HTR-8/SVneo (cell line): ENCODE measurements around the gene HJURP.

Experiments used
- DNase-seq: peaks from one replicate; pipeline ENCODE4 v3.0.0; 2011; ENCODE audit warnings: low spot score, mixed read lengths; ENCODE audit not compliant: insufficient read length
- FAIRE-seq: peaks from 2 replicates; lab custom pipeline; 2011; peaks lifted over from hg19 to GRCh38; lab: Jason Lieb, UNC

The HJURP gene

GRCh38 chr2:233799087-233799665 is 55.2 kb downstream of the HJURP start:
- FAIRE-seq: no peak
- DNase-seq: no peak

DNA sequence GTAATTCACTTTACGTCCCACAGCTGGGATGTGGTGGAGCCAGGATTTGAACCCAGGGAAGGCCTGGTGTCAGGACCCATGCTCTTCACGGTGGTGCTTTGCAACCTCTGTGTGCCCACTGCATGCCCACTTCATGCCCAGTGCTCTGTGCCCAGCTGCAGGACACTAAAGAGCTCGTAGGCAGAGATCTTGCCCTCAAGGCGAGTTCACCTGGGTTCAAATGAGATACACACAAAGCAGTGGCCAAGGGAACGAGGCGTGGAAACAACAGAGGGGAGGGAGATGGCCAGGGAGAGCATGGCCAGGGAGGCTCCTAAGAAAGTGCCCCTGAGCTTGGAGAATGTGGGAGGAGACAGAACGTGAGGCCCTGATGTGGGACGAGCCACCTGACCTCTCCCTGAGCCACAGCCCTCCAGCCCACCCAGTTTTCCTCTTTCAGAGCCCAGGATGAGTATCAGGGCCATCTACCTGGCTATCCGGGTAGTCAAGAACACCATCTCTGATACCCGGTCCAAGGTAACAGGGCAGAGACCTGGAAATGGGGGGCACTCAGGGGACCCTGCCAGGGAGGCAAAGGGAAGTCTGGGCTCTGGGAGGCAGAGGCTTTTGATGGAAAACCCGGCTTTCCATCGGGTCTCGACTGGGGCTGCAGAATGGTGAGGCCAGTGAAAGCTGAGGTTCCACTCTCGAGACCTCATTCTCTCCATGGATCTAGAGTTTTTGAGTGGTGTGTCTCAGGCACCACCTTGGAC is 55.8 kb downstream of the HJURP start:
- no peak for FAIRE-seq
- DNase-seq: no peak

- FAIRE-seq (no peak), DNase-seq (no peak)
Observed at GRCh38 chr2:233796254-233796653, 58.1 kb downstream of the HJURP start.

GRCh38 chr2:233795735-233796171 is 58.6 kb downstream of the HJURP start:
- DNase-seq: no peak
- FAIRE-seq: no peak

- DNase-seq (no peak), FAIRE-seq (no peak)
Observed at GRCh38 chr2:233794128-233794658, 60.1 kb downstream of the HJURP start.

GRCh38 chr2:233793465-233794127 is 60.7 kb downstream of the HJURP start:
- no peak for FAIRE-seq

DNA sequence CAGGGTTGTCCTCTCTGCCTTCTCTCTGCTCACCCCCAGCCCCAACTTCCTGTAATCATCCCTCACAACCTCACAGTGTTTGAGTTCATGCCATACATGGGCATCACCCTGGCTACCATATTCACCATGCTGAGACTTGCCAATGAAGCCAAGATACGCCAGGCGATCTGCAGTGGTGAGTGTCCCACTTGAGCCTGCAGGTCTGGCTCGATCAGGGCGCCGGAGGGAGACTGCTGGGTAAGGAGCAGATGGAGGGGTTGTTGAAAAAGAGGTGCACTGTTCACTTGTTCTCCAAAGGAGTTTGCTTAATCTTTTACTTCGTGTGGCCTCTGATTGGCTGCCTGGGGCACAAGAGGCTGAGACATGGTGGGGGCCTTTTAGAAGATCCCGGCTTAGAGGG is 61.6 kb downstream of the HJURP start:
- DNase-seq (no peak), FAIRE-seq (no peak)

More at GRCh38 chr2:233793465-233794127, 60.7 kb downstream of the HJURP start:
- no peak for DNase-seq

DNA sequence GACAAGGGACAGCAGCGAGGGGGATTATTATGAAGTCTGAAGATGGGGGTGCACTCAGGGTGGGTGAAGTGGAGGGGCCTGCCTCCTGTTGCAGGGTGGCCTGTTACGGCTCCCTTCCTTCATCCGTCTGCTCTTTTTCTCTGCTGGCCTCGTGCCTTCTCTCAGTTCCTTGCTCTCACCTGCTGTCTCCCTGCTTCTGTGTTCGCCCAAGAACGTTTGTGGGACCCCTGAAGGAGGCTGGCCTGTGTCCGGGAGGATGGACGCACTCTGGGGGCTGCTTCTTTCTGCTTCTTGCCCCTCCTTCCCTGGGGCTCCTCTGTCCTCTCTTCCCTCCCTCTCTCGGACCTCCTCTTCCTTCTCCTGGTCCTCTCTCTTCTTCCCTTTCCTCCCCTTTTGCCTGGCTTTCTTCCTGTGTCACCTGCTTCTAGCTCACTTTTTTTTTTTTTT is 62.4 kb downstream of the HJURP start:
- no peak for DNase-seq
- no peak for FAIRE-seq

- FAIRE-seq: no peak
Observed at GRCh38 chr2:233791151-233791882, 63.0 kb downstream of the HJURP start.

DNA sequence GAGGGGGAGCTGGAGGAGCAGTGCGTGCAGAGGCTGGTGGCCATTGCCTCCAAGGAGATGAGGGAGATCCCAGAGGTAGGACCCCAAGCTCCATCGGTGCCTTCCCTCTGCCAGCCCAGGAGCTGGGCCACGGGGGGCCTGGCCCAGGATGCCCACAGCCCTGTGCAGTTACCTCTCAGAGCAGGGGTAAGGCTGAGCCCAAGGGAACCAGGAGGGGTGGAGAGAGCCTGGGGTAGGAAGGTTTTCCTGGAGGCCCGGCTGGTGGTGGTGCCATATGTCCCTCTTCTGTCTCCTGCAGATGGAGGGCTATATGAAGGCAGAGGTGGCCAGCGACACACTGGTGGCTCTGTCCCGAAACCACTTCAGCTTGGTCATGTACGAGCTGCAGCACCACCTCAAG is 64.8 kb downstream of the HJURP start:
- no peak for FAIRE-seq
- DNase-seq: no peak

More at GRCh38 chr2:233791151-233791882, 63.0 kb downstream of the HJURP start:
- no peak for DNase-seq
